GM19328 (cell line): ENCODE data around the gene DENND4B.

Experiments
- ATAC-seq: cut with Tn5 transposase; IDR thresholded peaks from one replicate; pipeline ENCODE4 v1.9.1; 2021; ENCODE audit warnings: mild to moderate bottlenecking, moderate library complexity; ENCODE audit not compliant: unreplicated experiment

DENND4B gene

GRCh38 chr1:153888533-153888932, 58.0 kb downstream of the DENND4B start:
- ATAC-seq = no peak

GRCh38 chr1:153886127-153886526, 60.4 kb downstream of the DENND4B start:
- ATAC-seq = no peak

GRCh38 chr1:153883223-153883622, 63.3 kb downstream of the DENND4B start:
- ATAC-seq = no peak

GRCh38 chr1:153882296-153882912, 64.1 kb downstream of the DENND4B start:
- ATAC-seq = no peak

- no peak for ATAC-seq
Observed at GRCh38 chr1:153881751-153882150, 64.8 kb downstream of the DENND4B start.

GRCh38 chr1:153880962-153881361, 65.6 kb downstream of the DENND4B start:
- ATAC-seq = no peak

- ATAC-seq = no peak
Observed at GRCh38 chr1:153880024-153880423, 66.5 kb downstream of the DENND4B start.
